HCT116 (cell line): ENCODE data around the gene POLR3F. TPM values are rescaled to one million over a fixed set of nuclear protein-coding genes. Genes with fewer than 3 reads are reported as not detected.

ENCODE experiments used
- ATAC-seq: fragments of 200-7000 bp; cut with Tn5 transposase; 2 replicates; pipeline ENCODE4 v1.9.1; 2020; ENCODE audit warnings: mild to moderate bottlenecking, moderate library complexity
- BruUV-seq: library from RNA; stranded (reverse); fragments of 400-500 nt; replicated peaks from 2 replicates; lab custom pipeline; 2021; lab: Mats Ljungman, UMichigan
- CTCF ChIA-PET: fragments of 300-600 bp; sonication (Branson Sonifier 250); formaldehyde crosslinking; loops from one replicate; lab custom pipeline; 2021; ENCODE audit warnings: antibody characterized with exemption; lab: Charles Lee
- POLR2A ChIA-PET: fragments of 300-600, 350-600 bp; sonication (Branson Sonifier 250); formaldehyde crosslinking; loops from one replicate; lab custom pipeline; 2021; ENCODE audit warnings: antibody characterized with exemption; lab: Charles Lee
- RAD21 ChIA-PET, 2 experiments: fragments of 300-600 bp; sonication (Branson Sonifier 250); formaldehyde crosslinking; loops; one replicate each; lab custom pipeline; 2023; ENCODE audit warnings: low total read pairs in 2 of 2; ENCODE audit not compliant: uncharacterized antibody in 2 of 2, unreplicated experiment in 2 of 2, low non-redundant PET in 1 of 2; lab: Charles Lee
- DNase-seq: peaks from one replicate; pipeline ENCODE4 v3.0.0-alpha.2; 2010; ENCODE audit warnings: low read depth, low spot score
- H2AFZ ChIP-seq: fragments of 200-600 bp; shearing (Covaris generic), sonication (generic); 2 replicates; pipeline ENCODE4 v1.6.1; 2017; ENCODE audit warnings: low read depth, mixed run types, mixed read lengths, antibody characterized with exemption, low read length; ENCODE audit not compliant: poor library complexity, severe bottlenecking
- H3K27ac ChIP-seq: 2 replicates; pipeline ENCODE4 v1.5.1; 2012; ENCODE audit warnings: low read depth, low read length
- H3K27me3 ChIP-seq: fragments of 200-600 bp; sonication (generic); 2 replicates; pipeline ENCODE4 v1.6.1; 2016; ENCODE audit warnings: mixed run types, low read length, mixed read lengths; ENCODE audit not compliant: insufficient read depth
- H3K36me3 ChIP-seq, 2 experiments: fragments of 200-500 bp in 1 of 2; fragments of 200-600 bp in 1 of 2; sonication (Bioruptor generic) in 1 of 2; sonication (generic) in 1 of 2; 2 replicates each; pipeline versions ENCODE4 v1.5.1 to v1.6.1; 2014 to 2016; ENCODE audit warnings: low read length in 2 of 2, inconsistent platforms in 1 of 2, mixed read lengths in 1 of 2, mixed run types in 1 of 2; ENCODE audit not compliant: insufficient read depth in 2 of 2, control insufficient read depth in 1 of 2
- H3K4me1 ChIP-seq, 2 experiments: fragments of 200-600 bp in 1 of 2; sonication (generic) in 1 of 2; 2 replicates each; pipeline versions ENCODE4 v1.5.1 to v1.6.1; 2012 to 2017; ENCODE audit warnings: low read length in 2 of 2, inconsistent platforms in 1 of 2, mild to moderate bottlenecking in 1 of 2, mixed read lengths in 1 of 2, mixed run types in 1 of 2, moderate library complexity in 1 of 2; ENCODE audit not compliant: insufficient read depth in 2 of 2, control insufficient read depth in 1 of 2
- H3K4me2 ChIP-seq: fragments of 200-600 bp; sonication (generic); 2 replicates; pipeline ENCODE4 v1.6.1; 2017; ENCODE audit warnings: mixed run types, low read length, mixed read lengths
- H3K4me3 ChIP-seq, 2 experiments: fragments of 200-600 bp in 1 of 2; sonication (generic) in 1 of 2; replicated peaks in 1 of 2; 2 replicates each; pipeline ENCODE4 v1.5.1; 2011 to 2016; ENCODE audit warnings: low read length in 2 of 2, control low read depth in 1 of 2, low read depth in 1 of 2, mild to moderate bottlenecking in 1 of 2, mixed read lengths in 1 of 2, mixed run types in 1 of 2
- H3K79me2 ChIP-seq: fragments of 200-600 bp; sonication (generic); 2 replicates; pipeline ENCODE4 v1.6.1; 2017; ENCODE audit warnings: mild to moderate bottlenecking, mixed run types, low read length, moderate library complexity, mixed read lengths; ENCODE audit not compliant: insufficient read depth
- H3K9ac ChIP-seq: fragments of 200-600 bp; sonication (generic); 2 replicates; pipeline ENCODE4 v1.6.1; 2016; ENCODE audit warnings: low read length, mixed read lengths
- H3K9me2 ChIP-seq: fragments of 200-600 bp; sonication (generic), shearing (Covaris generic); 2 replicates; pipeline ENCODE4 v1.6.1; 2017; ENCODE audit warnings: mixed run types, mild to moderate bottlenecking, moderate library complexity; ENCODE audit not compliant: insufficient read depth
- H3K9me3 ChIP-seq, 2 experiments: fragments of 200-500 bp in 1 of 2; fragments of 200-600 bp in 1 of 2; sonication (Bioruptor generic) in 1 of 2; sonication (generic) in 1 of 2; 2 replicates each; pipeline ENCODE4 v1.6.1; 2014 to 2017; ENCODE audit warnings: low read length in 2 of 2, mixed read lengths in 2 of 2, inconsistent platforms in 1 of 2, low read depth in 1 of 2, mild to moderate bottlenecking in 1 of 2, mixed run types in 1 of 2, moderate library complexity in 1 of 2; ENCODE audit not compliant: control insufficient read depth in 1 of 2, insufficient read depth in 1 of 2
- H4K20me1 ChIP-seq: fragments of 200-600 bp; sonication (generic), shearing (Covaris generic); 2 replicates; pipeline ENCODE4 v1.6.1; 2017; ENCODE audit warnings: mixed run types, mild to moderate bottlenecking, moderate library complexity; ENCODE audit not compliant: insufficient read depth
- ELF1 ChIP-seq: IDR thresholded peaks from 2 replicates; pipeline ENCODE4 v1.6.1; 2012; ENCODE audit warnings: low read depth, borderline replicate concordance
- EZH2 ChIP-seq: fragments of 200-600 bp; sonication (generic); IDR thresholded peaks from 2 replicates; pipeline ENCODE4 v1.6.1; 2017; ENCODE audit warnings: antibody characterized with exemption, mixed run types
- EZH2phosphoT487 ChIP-seq: fragments of 200-600 bp; IDR thresholded peaks from 2 replicates; pipeline ENCODE4 v1.6.1; 2018; ENCODE audit warnings: antibody characterized with exemption, borderline replicate concordance
- JUND ChIP-seq: IDR thresholded peaks from 2 replicates; pipeline ENCODE4 v1.6.1; 2012
- POLR2AphosphoS5 ChIP-seq: IDR thresholded peaks from 2 replicates; pipeline ENCODE4 v1.6.1; 2011; ENCODE audit warnings: mild to moderate bottlenecking, low read depth, low read length, moderate library complexity
- SIN3A ChIP-seq: IDR thresholded peaks from 2 replicates; pipeline ENCODE4 v1.6.1; 2012; ENCODE audit warnings: low read depth
- SRF ChIP-seq: IDR thresholded peaks from 2 replicates; pipeline ENCODE4 v1.6.1; 2012; ENCODE audit warnings: low read depth
- TCF7L2 ChIP-seq: IDR thresholded peaks from 2 replicates; pipeline ENCODE4 v1.7.0; 2011; ENCODE audit warnings: borderline replicate concordance, inconsistent platforms; ENCODE audit not compliant: insufficient read depth, insufficient read length; ENCODE audit errors: extremely low read depth
- YY1 ChIP-seq: IDR thresholded peaks from 2 replicates; pipeline ENCODE4 v1.6.1; 2011; ENCODE audit warnings: low read length, low read depth, moderate library complexity, mild to moderate bottlenecking; ENCODE audit not compliant: insufficient replicate concordance; ENCODE audit errors: extremely low read depth
- ZNF274 ChIP-seq: fragments of 200-500 bp; sonication (Bioruptor generic); IDR thresholded peaks from 2 replicates; pipeline ENCODE4 v1.6.1; 2014; ENCODE audit warnings: mild to moderate bottlenecking, low read depth, low read length, inconsistent platforms
- intact Hi-C: fragments of 100-400 bp; cut with micrococcal nuclease; formaldehyde crosslinking; loops from 2 replicates; pipeline ENCODE4 v1.10.0; 2022
- total RNA-seq: library from RNA; stranded (reverse); gene quantifications from one replicate; pipeline ENCODE4 v1.2.1, GENCODE V29; 2021; ENCODE audit not compliant: unreplicated experiment
- TF ChIP-seq, protein P1 (sequence below): IDR thresholded peaks from 2 replicates; pipeline ENCODE4 v1.6.1; 2012
- TF ChIP-seq, protein P2 (sequence below): IDR thresholded peaks from 2 replicates; pipeline ENCODE4 v1.6.1; 2012; ENCODE audit warnings: low read depth
- TF ChIP-seq, protein P3 (sequence below): IDR thresholded peaks from 2 replicates; pipeline ENCODE4 v1.6.1; 2011; ENCODE audit warnings: mild to moderate bottlenecking, low read length, moderate library complexity; ENCODE audit not compliant: insufficient replicate concordance; ENCODE audit errors: extremely low read depth
- TF ChIP-seq, protein P4 (sequence below): IDR thresholded peaks from 2 replicates; pipeline ENCODE4 v1.6.1; 2012

The POLR3F gene
- total RNA-seq, 1 experiment from 2014 or later: 11.4 TPM

DNA sequence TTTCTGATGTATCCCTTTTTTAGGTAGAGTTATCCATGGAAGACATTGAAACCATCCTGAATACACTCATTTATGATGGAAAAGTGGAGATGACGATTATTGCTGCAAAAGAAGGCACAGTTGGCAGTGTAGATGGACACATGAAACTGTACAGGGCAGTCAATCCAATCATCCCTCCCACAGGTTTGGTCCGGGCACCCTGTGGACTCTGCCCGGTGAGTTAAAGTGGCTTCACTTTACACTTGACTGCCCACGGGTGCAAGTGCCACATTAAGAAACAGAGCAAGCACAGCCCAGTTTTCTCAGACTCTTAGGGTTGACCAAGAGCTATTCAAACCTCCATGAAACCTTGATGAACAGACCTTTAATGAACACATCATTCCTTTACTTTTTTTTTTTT lies 14.4 kb downstream of the POLR3F start:
- H3K9ac ChIP-seq: no peak overlapping the region
- ChIA-PET RAD21 (no interaction called here), CTCF (no interaction called here), POLR2A (no interaction called here)
- no peak for DNase-seq
- no peak overlapping the region for H3K4me2 ChIP-seq
- H2AFZ ChIP-seq: no peak overlapping the region
- H3K9me2 ChIP-seq: no peaks in the 10 kb centered on the region
- BruUV-seq: no TSS peak
- no peak overlapping the region for H3K4me3 ChIP-seq
- H4K20me1 ChIP-seq: no peaks in the 10 kb centered on the region
- TF ChIP-seq, protein P1, sequence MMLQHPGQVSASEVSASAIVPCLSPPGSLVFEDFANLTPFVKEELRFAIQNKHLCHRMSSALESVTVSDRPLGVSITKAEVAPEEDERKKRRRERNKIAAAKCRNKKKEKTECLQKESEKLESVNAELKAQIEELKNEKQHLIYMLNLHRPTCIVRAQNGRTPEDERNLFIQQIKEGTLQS: no peak
- TF ChIP-seq, protein P2, sequence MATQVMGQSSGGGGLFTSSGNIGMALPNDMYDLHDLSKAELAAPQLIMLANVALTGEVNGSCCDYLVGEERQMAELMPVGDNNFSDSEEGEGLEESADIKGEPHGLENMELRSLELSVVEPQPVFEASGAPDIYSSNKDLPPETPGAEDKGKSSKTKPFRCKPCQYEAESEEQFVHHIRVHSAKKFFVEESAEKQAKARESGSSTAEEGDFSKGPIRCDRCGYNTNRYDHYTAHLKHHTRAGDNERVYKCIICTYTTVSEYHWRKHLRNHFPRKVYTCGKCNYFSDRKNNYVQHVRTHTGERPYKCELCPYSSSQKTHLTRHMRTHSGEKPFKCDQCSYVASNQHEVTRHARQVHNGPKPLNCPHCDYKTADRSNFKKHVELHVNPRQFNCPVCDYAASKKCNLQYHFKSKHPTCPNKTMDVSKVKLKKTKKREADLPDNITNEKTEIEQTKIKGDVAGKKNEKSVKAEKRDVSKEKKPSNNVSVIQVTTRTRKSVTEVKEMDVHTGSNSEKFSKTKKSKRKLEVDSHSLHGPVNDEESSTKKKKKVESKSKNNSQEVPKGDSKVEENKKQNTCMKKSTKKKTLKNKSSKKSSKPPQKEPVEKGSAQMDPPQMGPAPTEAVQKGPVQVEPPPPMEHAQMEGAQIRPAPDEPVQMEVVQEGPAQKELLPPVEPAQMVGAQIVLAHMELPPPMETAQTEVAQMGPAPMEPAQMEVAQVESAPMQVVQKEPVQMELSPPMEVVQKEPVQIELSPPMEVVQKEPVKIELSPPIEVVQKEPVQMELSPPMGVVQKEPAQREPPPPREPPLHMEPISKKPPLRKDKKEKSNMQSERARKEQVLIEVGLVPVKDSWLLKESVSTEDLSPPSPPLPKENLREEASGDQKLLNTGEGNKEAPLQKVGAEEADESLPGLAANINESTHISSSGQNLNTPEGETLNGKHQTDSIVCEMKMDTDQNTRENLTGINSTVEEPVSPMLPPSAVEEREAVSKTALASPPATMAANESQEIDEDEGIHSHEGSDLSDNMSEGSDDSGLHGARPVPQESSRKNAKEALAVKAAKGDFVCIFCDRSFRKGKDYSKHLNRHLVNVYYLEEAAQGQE: no peak
- TF ChIP-seq POLR2AphosphoS5 (no peak), JUND (no peak), SIN3A (no peak), ELF1 (no peak), YY1 (no peak), TCF7L2 (no peak), SRF (no peak), EZH2 (no peak), ZNF274 (no peak), EZH2phosphoT487 (no peak)
- TF ChIP-seq, protein P3, sequence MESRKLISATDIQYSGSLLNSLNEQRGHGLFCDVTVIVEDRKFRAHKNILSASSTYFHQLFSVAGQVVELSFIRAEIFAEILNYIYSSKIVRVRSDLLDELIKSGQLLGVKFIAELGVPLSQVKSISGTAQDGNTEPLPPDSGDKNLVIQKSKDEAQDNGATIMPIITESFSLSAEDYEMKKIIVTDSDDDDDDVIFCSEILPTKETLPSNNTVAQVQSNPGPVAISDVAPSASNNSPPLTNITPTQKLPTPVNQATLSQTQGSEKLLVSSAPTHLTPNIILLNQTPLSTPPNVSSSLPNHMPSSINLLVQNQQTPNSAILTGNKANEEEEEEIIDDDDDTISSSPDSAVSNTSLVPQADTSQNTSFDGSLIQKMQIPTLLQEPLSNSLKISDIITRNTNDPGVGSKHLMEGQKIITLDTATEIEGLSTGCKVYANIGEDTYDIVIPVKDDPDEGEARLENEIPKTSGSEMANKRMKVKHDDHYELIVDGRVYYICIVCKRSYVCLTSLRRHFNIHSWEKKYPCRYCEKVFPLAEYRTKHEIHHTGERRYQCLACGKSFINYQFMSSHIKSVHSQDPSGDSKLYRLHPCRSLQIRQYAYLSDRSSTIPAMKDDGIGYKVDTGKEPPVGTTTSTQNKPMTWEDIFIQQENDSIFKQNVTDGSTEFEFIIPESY: no peak
- TF ChIP-seq, protein P4, sequence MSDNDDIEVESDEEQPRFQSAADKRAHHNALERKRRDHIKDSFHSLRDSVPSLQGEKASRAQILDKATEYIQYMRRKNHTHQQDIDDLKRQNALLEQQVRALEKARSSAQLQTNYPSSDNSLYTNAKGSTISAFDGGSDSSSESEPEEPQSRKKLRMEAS: no peak
- H3K27me3 ChIP-seq: no peaks in the 10 kb centered on the region
- intact Hi-C loops: no loop called here
- H3K27ac ChIP-seq: no peak overlapping the region
- no peaks in the 10 kb centered on the region for H3K79me2 ChIP-seq
- ATAC-seq: no peak
- H3K9me3 ChIP-seq: no peaks in the 10 kb centered on the region
- no peaks in the 10 kb centered on the region for H3K4me1 ChIP-seq
- peaks cover 34 to 44% of the 10 kb centered on the region in 2 experiments; a peak in 3 of 4 replicates for H3K36me3 ChIP-seq
